ENCODE data around the gene PPIG. TPM values are rescaled to one million over a fixed set of nuclear protein-coding genes. Genes with fewer than 3 reads are reported as not detected.

The PPIG gene
- total RNA-seq, 4 donors from 2014 or later = 17.6 to 32.8 (median 28.8) TPM

DNA sequence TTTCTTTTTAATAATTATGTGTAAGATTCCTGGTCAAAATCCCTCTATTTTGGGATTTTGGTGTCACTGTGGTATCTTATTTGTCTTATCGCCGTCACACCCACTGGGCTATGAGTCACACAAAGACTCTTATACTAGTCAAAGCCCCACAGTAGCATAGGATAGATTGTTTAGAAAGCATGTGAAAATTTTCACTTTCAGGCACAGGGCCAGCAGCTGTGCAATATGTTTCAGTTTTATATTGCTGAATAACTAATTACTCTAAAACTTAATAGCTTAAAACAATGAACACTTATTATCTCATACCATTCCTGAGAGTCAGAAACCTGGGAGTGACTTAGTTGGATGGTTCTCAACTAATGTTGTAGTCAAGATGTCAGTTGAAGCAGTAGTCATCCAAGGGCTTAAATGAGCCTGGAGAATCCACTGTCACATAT, 86.1 kb downstream of the PPIG start:
- no peak for DNase-seq
- no peaks in the 10 kb centered on the region for H3K27me3 ChIP-seq
- H3K9me3 ChIP-seq = no peaks in the 10 kb centered on the region
- TF ChIP-seq POLR2A (IDR thresholded peaks at IDR 0.05) (no peak), CTCF (IDR thresholded peaks at IDR 0.05) (no peak)
- peaks cover 0 to 12% (median 0%) of the 10 kb centered on the region in 3 donors for H3K4me1 ChIP-seq
- 32 to 44% methylated on average over 2 of the region's 2 CpGs for WGBS, 2 donors
- H3K36me3 ChIP-seq = no peaks in the 10 kb centered on the region
- intact Hi-C loops (cut with DNase I) = no loop called here
- H3K27ac ChIP-seq = no peak overlapping the region
- H3K4me3 ChIP-seq = no peak overlapping the region

- no peak for DNase-seq
- no peak overlapping the region for H3K4me3 ChIP-seq
- H3K36me3 ChIP-seq = no peaks in the 10 kb centered on the region
- WGBS, 2 donors = 93 to 95% methylated on average over 4 of the region's 4 CpGs
- TF ChIP-seq CTCF (IDR thresholded peaks at IDR 0.05) (no peak), POLR2A (IDR thresholded peaks at IDR 0.05) (no peak)
- H3K4me1 ChIP-seq = peaks cover 0 to 12% (median 0%) of the 10 kb centered on the region in 3 donors
- no peak overlapping the region for H3K27ac ChIP-seq
- no peaks in the 10 kb centered on the region for H3K9me3 ChIP-seq
- intact Hi-C loops (cut with DNase I) = no loop called here
- H3K27me3 ChIP-seq = no peaks in the 10 kb centered on the region
Observed at GRCh38 chr2:169670937-169671336, 86.8 kb downstream of the PPIG start.

DNA sequence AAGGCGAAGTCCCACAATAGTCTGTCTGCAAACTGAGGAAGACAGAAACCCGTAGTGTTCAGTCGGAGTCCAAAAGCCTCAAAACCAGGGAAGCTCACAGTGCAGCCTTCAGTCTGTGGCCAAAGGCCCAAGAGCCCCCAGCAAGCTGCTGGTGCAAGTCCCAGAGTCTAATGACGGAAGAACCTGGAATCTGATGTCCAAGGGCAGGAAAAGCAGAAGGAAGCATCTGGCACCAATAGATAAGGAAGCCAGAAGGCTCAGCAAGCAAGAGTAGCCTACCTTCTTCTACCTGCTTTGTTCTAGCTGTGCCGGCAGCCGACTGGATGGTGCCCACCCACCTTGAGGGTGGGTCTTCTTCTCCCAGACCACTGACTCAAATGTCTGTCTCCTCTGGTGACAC, 88.3 kb downstream of the PPIG start:
- no peaks in the 10 kb centered on the region for H3K27me3 ChIP-seq
- no peak overlapping the region for H3K4me3 ChIP-seq
- intact Hi-C loops (cut with DNase I) = no loop called here
- no peak overlapping the region for H3K27ac ChIP-seq
- no peak for TF ChIP-seq POLR2A (IDR thresholded peaks at IDR 0.05)
- TF ChIP-seq CTCF (IDR thresholded peaks at IDR 0.05) = no peak
- WGBS, 2 donors = 73 to 74% methylated on average over 6 of the region's 6 CpGs
- no peaks in the 10 kb centered on the region for H3K9me3 ChIP-seq
- DNase-seq = no peak
- H3K4me1 ChIP-seq = peaks cover 0 to 12% (median 0%) of the 10 kb centered on the region in 3 donors
- no peaks in the 10 kb centered on the region for H3K36me3 ChIP-seq

DNA sequence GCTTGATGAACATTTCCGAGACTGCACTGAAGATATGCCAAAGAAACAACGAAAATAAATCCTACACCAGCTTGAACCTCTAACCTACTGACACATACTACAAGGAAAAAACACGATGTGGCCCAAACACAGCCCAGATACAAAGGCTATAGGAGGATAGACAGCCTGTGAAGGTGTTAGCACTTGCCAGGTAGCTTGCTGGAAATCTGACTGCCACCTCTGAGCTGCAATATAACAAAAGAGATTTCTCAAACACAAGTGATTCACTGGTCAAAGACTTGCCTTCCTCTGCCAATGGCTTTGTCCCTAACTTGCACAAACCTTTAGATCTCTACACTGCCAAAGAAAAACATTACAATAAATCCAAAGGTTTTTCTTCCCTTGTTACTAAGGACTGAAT, 89.0 kb downstream of the PPIG start:
- 34 to 44% methylated on average over 3 of the region's 3 CpGs for WGBS, 2 donors
- Histone ChIP-seq H3K4me3 (no peak overlapping the region), H3K27ac (no peak overlapping the region), H3K27me3 (no peaks in the 10 kb centered on the region), H3K9me3 (no peaks in the 10 kb centered on the region), H3K4me1 (peaks cover 0 to 12% (median 0%) of the 10 kb centered on the region in 3 donors), H3K36me3 (no peaks in the 10 kb centered on the region)
- DNase-seq = no peak
- intact Hi-C loops (cut with DNase I) = no loop called here
- TF ChIP-seq POLR2A (IDR thresholded peaks at IDR 0.05) = no peak
- no peak for TF ChIP-seq CTCF (IDR thresholded peaks at IDR 0.05)

DNA sequence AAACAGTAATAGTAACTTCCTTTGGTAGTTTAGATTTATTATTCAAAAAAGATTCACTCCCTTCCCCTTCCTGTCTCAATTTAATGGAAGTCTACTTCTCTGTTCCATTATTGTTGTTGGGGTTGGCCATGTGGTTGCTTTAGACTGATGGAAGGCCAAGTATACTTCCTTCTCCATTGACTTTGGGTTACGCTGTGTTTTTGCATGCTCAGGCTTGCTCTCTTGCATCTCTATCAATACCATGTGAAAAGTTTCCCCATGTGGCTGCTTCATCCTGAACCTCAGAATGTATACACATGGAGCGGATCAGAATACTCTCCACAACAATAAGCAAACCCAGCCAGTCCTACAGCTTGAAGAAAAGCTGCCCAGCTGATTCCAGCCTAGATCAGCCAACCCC, 89.8 kb downstream of the PPIG start:
- Histone ChIP-seq H3K4me3 (no peak overlapping the region), H3K27ac (no peak overlapping the region), H3K36me3 (no peaks in the 10 kb centered on the region), H3K27me3 (no peaks in the 10 kb centered on the region), H3K9me3 (no peaks in the 10 kb centered on the region), H3K4me1 (peaks cover 0 to 12% (median 0%) of the 10 kb centered on the region in 3 donors)
- WGBS, 2 donors = 71 to 83% methylated on average over 1 to 2 of the region's 2 CpGs
- no peak for TF ChIP-seq POLR2A (IDR thresholded peaks at IDR 0.05)
- DNase-seq = no peak
- intact Hi-C loops (cut with DNase I) = no loop called here

- intact Hi-C loops (cut with DNase I) = no loop called here
- Histone ChIP-seq H3K9me3 (no peaks in the 10 kb centered on the region), H3K36me3 (no peaks in the 10 kb centered on the region), H3K4me3 (no peak overlapping the region), H3K4me1 (peaks cover 0 to 12% (median 0%) of the 10 kb centered on the region in 3 donors), H3K27ac (no peak overlapping the region), H3K27me3 (no peaks in the 10 kb centered on the region)
- 53 to 60% methylated on average over 3 of the region's 3 CpGs for WGBS, 2 donors
- no peak for TF ChIP-seq POLR2A (IDR thresholded peaks at IDR 0.05)
- TF ChIP-seq CTCF (IDR thresholded peaks at IDR 0.05) = no peak
- no peak for DNase-seq
Observed at GRCh38 chr2:169676357-169676756, 92.2 kb downstream of the PPIG start.
